ENCODE results near the gene GID8.

The GID8 gene

DNA sequence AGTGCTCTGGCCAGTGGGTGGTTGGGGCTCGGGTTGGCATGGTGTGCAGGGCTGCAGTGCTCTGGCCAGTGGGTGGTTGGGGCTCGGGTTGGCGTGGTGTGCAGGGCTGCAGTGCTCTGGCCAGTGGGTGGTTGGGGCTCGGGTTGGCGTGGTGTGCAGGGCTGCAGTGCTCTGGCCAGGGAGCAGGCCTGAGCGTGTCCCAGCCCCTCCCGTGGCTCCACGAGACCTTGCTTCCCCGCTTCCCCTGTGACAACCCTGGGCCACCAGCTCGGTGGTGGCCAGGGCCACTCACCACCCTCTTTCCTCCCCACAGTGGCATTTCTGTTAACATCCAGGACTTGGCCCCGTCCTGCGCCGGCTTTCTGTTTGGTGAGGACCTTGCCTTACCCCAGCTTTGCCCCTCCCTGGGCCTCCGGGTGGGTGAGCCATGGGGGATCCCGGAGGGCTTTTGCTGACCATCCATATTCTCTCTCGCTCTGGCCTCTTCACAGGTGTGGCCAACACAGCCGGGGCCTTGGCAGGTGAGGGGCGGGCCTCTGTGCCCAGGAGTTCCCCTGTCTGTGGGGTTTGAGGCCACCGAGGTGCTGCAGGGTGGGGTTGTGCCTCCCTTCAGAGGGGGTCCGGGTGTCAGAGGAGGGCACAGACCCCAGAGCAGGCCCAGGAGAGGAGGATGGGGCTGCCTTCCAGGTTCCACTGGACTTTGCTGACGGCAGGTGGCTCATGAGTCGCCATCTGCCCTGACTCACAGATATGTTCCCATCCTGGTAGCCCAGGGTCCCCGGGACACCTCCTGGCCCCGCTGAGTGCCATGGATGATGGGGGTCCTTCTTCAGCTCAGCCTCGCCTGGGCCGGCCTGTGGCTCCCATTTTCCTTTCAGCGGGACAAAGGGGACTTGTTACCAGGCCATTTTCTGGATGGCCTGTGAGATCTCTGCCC lies 28.5 kb downstream of the GID8 start:
- H3K14ac ChIP-seq (ENCODE audit: low read length in 2 of 2) = no peak overlapping the region
- H3K9ac ChIP-seq (ENCODE audit: low read length) = no peak overlapping the region
- peaks cover 39 to 49% of the 10 kb centered on the region in 2 experiments for H3K27me3 ChIP-seq (ENCODE audit: control insufficient read depth in 1 of 2, insufficient read depth in 1 of 2, low read length in 2 of 2)
- 93% methylated on average over 23 of the region's 27 CpGs for WGBS
- H2BK12ac ChIP-seq (ENCODE audit: low read length in 2 of 2) = no peak overlapping the region
- no peak overlapping the region for H2AFZ ChIP-seq (ENCODE audit: low read depth, low read length)
- H3K36me3 ChIP-seq (ENCODE audit: control insufficient read depth in 1 of 2, insufficient read depth in 2 of 2, low read depth in 1 of 2, low read length in 2 of 2) = peaks cover 0 to 16% of the 10 kb centered on the region in 2 experiments
- no peaks in the 10 kb centered on the region for H3K4me1 ChIP-seq (ENCODE audit: control insufficient read depth, insufficient read depth, low read depth, low read length)
- H3K79me1 ChIP-seq (replicated peaks; ENCODE audit: low read length, poor library complexity, severe bottlenecking) = no peaks in the 10 kb centered on the region
- no peak overlapping the region for H2BK5ac ChIP-seq (ENCODE audit: low read depth, low read length, poor library complexity, severe bottlenecking)
- no peak overlapping the region for H3K4ac ChIP-seq (ENCODE audit: low read depth in 1 of 2, low read length in 2 of 2)
- H2BK120ac ChIP-seq (ENCODE audit: low read depth, low read length) = no peak overlapping the region
- no peak overlapping the region for H3K4me2 ChIP-seq (ENCODE audit: low read length, poor library complexity, severe bottlenecking)
- H3K18ac ChIP-seq (ENCODE audit: low read depth in 1 of 2, low read length in 2 of 2) = no peak overlapping the region
- no peak overlapping the region for H4K8ac ChIP-seq (ENCODE audit: low read length)
- no peak for DNase-seq
- H2BK15ac ChIP-seq (ENCODE audit: low read depth, poor library complexity, severe bottlenecking) = no peak overlapping the region
- H3K4me3 ChIP-seq (ENCODE audit: insufficient read depth in 1 of 2, low read depth in 1 of 2, low read length in 2 of 2) = no peak overlapping the region
- H3K9me3 ChIP-seq (ENCODE audit: control insufficient read depth, low read length) = no peaks in the 10 kb centered on the region
- H4K91ac ChIP-seq (ENCODE audit: low read length) = no peak overlapping the region
- H3K23ac ChIP-seq (ENCODE audit: low read length in 2 of 2) = no peak overlapping the region
- no peak overlapping the region for H2AK5ac ChIP-seq (ENCODE audit: low read length, severe bottlenecking)
- H3K27ac ChIP-seq (ENCODE audit: low read length, poor library complexity, severe bottlenecking) = no peak overlapping the region

DNA sequence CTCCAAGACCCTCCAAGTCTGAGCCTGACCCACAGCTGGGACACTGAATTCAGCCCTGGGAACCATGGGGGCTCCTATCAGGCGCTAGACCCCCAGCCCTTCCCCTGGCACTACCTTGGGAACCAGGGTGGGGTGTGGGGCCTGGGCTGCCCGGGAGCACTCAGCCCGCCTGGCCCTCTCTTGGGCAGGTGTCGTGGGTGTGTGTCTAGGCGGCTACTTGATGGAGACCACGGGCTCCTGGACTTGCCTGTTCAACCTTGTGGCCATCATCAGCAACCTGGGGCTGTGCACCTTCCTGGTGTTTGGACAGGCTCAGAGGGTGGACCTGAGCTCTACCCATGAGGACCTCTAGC lies 29.2 kb downstream of the GID8 start:
- no peak overlapping the region for H3K14ac ChIP-seq (ENCODE audit: low read length in 2 of 2)
- no peak overlapping the region for H2BK12ac ChIP-seq (ENCODE audit: low read length in 2 of 2)
- no peak overlapping the region for H3K23ac ChIP-seq (ENCODE audit: low read length in 2 of 2)
- no peak overlapping the region for H2AFZ ChIP-seq (ENCODE audit: low read depth, low read length)
- H3K36me3 ChIP-seq (ENCODE audit: control insufficient read depth in 1 of 2, insufficient read depth in 2 of 2, low read depth in 1 of 2, low read length in 2 of 2) = peaks cover 0 to 16% of the 10 kb centered on the region in 2 experiments
- WGBS = 93% methylated on average over 6 of the region's 6 CpGs
- H3K4me1 ChIP-seq (ENCODE audit: control insufficient read depth, insufficient read depth, low read depth, low read length) = peaks cover under 1% of the 10 kb centered on the region
- H3K9me3 ChIP-seq (ENCODE audit: control insufficient read depth, low read length) = no peaks in the 10 kb centered on the region
- H3K27me3 ChIP-seq (ENCODE audit: control insufficient read depth in 1 of 2, insufficient read depth in 1 of 2, low read length in 2 of 2) = peaks cover 45 to 52% of the 10 kb centered on the region in 2 experiments
- H2BK5ac ChIP-seq (ENCODE audit: low read depth, low read length, poor library complexity, severe bottlenecking) = no peak overlapping the region
- H3K4me3 ChIP-seq (ENCODE audit: insufficient read depth in 1 of 2, low read depth in 1 of 2, low read length in 2 of 2) = no peak overlapping the region
- H4K91ac ChIP-seq (ENCODE audit: low read length) = no peak overlapping the region
- H2AK5ac ChIP-seq (ENCODE audit: low read length, severe bottlenecking) = no peak overlapping the region
- no peak overlapping the region for H2BK15ac ChIP-seq (ENCODE audit: low read depth, poor library complexity, severe bottlenecking)
- H3K79me1 ChIP-seq (replicated peaks; ENCODE audit: low read length, poor library complexity, severe bottlenecking) = no peaks in the 10 kb centered on the region
- no peak overlapping the region for H3K4me2 ChIP-seq (ENCODE audit: low read length, poor library complexity, severe bottlenecking)
- H3K9ac ChIP-seq (ENCODE audit: low read length) = no peak overlapping the region
- no peak for DNase-seq
- no peak overlapping the region for H3K4ac ChIP-seq (ENCODE audit: low read depth in 1 of 2, low read length in 2 of 2)
- H3K27ac ChIP-seq (ENCODE audit: low read length, poor library complexity, severe bottlenecking) = no peak overlapping the region
- no peak overlapping the region for H4K8ac ChIP-seq (ENCODE audit: low read length)
- H2BK120ac ChIP-seq (ENCODE audit: low read depth, low read length) = no peak overlapping the region
- H3K18ac ChIP-seq (ENCODE audit: low read depth in 1 of 2, low read length in 2 of 2) = no peak overlapping the region

DNA sequence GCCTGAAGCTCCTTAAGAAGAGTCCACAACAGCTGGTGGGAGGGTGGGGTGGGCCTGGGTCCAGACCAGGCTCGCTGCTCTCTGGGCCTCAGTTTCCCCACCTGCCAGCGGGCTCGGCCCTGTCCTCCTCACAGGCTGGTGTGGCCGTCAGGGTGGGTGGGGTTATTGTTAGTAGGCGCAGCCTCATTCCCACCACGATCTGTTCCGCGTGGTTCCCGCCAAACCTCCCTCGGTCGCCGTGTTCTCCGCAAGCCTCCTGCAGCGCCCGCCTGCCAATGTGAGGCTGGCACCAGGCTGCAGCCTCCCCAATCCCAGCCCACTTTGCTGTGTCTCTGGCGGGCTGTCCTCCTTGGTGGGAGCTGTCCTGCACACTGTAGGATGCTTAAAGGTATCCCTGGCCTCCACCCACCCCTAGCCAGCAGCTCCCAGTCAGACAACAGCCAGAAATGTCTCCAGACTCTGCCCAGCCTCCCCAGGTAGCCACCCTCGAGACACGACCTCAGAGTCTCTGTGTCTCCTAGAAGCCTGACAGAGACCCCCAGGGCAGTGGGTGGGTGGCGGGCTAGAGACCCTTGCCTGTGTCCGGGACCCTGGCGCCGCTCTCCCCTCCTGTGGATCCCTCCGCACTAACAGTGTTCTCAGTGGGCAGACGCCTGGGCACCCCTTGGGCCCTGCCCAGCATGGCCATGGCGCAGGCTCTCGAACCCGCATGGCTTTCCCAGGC lies 29.8 kb downstream of the GID8 start:
- Histone ChIP-seq H3K9ac (ENCODE audit: low read length) (no peak overlapping the region), H2BK15ac (ENCODE audit: low read depth, poor library complexity, severe bottlenecking) (no peak overlapping the region), H3K18ac (ENCODE audit: low read depth in 1 of 2, low read length in 2 of 2) (no peak overlapping the region), H3K27me3 (ENCODE audit: control insufficient read depth in 1 of 2, insufficient read depth in 1 of 2, low read length in 2 of 2) (peaks cover 50 to 55% of the 10 kb centered on the region in 2 experiments), H4K91ac (ENCODE audit: low read length) (no peak overlapping the region), H4K8ac (ENCODE audit: low read length) (no peak overlapping the region), H3K4ac (ENCODE audit: low read depth in 1 of 2, low read length in 2 of 2) (no peak overlapping the region), H3K4me1 (ENCODE audit: control insufficient read depth, insufficient read depth, low read depth, low read length) (peaks cover 6% of the 10 kb centered on the region), H3K23ac (ENCODE audit: low read length in 2 of 2) (no peak overlapping the region), H3K27ac (ENCODE audit: low read length, poor library complexity, severe bottlenecking) (no peak overlapping the region), H3K36me3 (ENCODE audit: control insufficient read depth in 1 of 2, insufficient read depth in 2 of 2, low read depth in 1 of 2, low read length in 2 of 2) (peaks cover 0 to 13% of the 10 kb centered on the region in 2 experiments), H3K4me3 (ENCODE audit: insufficient read depth in 1 of 2, low read depth in 1 of 2, low read length in 2 of 2) (no peak overlapping the region), H3K79me1 (replicated peaks; ENCODE audit: low read length, poor library complexity, severe bottlenecking) (no peaks in the 10 kb centered on the region), H2AFZ (ENCODE audit: low read depth, low read length) (no peak overlapping the region), H2BK120ac (ENCODE audit: low read depth, low read length) (no peak overlapping the region), H2BK12ac (ENCODE audit: low read length in 2 of 2) (no peak overlapping the region), H2AK5ac (ENCODE audit: low read length, severe bottlenecking) (no peak overlapping the region), H3K9me3 (ENCODE audit: control insufficient read depth, low read length) (no peaks in the 10 kb centered on the region), H3K14ac (ENCODE audit: low read length in 2 of 2) (no peak overlapping the region), H2BK5ac (ENCODE audit: low read depth, low read length, poor library complexity, severe bottlenecking) (no peak overlapping the region), H3K4me2 (ENCODE audit: low read length, poor library complexity, severe bottlenecking) (no peak overlapping the region)
- 88% methylated on average over 27 of the region's 27 CpGs for WGBS
- no peak for DNase-seq
